Activated naive CD8-positive, alpha-beta T cell treated with anti-CD3 and anti-CD28 coated beads, Interleukin-2, amount 50 U/mL, for 24 hours (primary cell): ENCODE data around the gene TRAF4.
"Not testable (repeated sequence)": the region's sequence is repeated elsewhere in the genome, so short reads cannot be mapped to it uniquely, and the experiment has no call there.

ENCODE experiments used
- ATAC-seq: fragments of 150-1000 bp; cut with Tn5 transposase; one replicate; pipeline ENCODE4 v1.10.0; 2021
- DNase-seq: peaks from one replicate; pipeline ENCODE4 v3.0.0; 2021
- H3K27ac Mint-ChIP-seq: one replicate; pipeline ENCODE4 v1.8.0; 2021; ENCODE audit warnings: mild to moderate bottlenecking, mixed read lengths
- H3K27me3 Mint-ChIP-seq: one replicate; pipeline ENCODE4 v1.8.0; 2021; ENCODE audit warnings: mixed read lengths
- H3K36me3 Mint-ChIP-seq: one replicate; pipeline ENCODE4 v1.8.0; 2021; ENCODE audit warnings: low read depth, mixed read lengths
- H3K4me1 Mint-ChIP-seq: one replicate; pipeline ENCODE4 v1.8.0; 2021; ENCODE audit warnings: mixed read lengths
- H3K4me3 Mint-ChIP-seq: one replicate; pipeline ENCODE4 v1.8.0; 2021; ENCODE audit warnings: mild to moderate bottlenecking, moderate library complexity, mixed read lengths
- H3K9me3 Mint-ChIP-seq: one replicate; pipeline ENCODE4 v1.8.0; 2021; ENCODE audit warnings: mixed read lengths

Gene TRAF4

DNA sequence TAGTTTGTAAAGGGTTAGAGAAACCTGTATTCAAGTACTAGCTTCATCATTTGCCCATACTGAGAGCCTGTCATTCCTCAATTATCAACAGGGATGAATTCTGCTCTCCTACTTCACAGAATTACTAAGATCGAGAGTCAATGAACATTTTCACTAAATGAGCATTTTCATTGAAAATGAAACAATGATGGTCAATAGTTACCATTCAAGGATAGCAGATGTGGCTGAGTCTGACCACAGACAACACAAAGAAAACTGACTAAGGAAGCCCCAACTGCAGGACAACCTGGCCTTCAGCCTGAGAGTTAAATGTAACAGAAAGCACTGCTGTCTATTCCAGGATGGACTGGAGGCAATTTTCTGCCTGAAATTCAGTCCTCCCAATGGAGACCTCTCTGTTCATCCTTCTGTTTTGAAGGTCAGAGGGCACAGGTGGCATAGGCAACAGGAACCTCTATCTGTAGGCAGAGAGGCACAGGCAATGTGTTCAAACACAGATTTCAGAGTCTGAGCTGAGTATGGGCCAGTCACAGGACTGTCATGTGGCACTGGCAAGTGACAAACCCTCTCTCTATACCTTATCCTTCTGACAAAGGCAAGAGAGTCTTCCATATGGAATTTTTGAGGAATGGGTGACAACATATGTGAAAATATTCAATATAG, 19.5 kb downstream of the TRAF4 start:
- H3K27ac Mint-ChIP-seq: peak overlapping the region; percentile 20
- H3K36me3 Mint-ChIP-seq: peaks cover 13% of the 10 kb centered on the region
- H3K4me1 Mint-ChIP-seq: peaks cover 16% of the 10 kb centered on the region
- DNase-seq (no peak), ATAC-seq (peak; percentile 55)
- no peaks in the 10 kb centered on the region for H3K9me3 Mint-ChIP-seq
- H3K4me3 Mint-ChIP-seq: no peak overlapping the region
- no peaks in the 10 kb centered on the region for H3K27me3 Mint-ChIP-seq

DNA sequence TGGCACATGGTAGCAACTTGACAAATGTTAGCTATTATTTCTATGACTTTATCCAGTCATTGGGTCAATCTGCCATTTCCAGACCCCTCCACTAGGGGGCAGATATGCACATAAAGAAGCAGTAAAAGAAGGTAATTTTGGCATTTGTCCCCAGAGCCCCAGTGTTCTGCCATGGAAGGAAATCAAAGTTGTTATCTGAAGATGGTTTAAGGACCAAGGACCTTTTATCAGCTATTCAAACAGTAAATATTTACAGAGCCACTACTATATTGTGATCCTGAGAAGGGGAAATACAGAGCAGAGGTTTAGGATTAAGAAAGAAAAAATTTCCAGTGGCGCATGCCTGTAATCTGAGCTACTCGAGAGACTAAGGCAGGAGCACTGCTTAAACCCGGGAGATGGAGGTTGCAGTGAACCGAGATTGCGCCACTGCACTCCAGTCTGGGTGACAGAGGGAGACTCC, 20.0 kb downstream of the TRAF4 start:
- no peaks in the 10 kb centered on the region for H3K9me3 Mint-ChIP-seq
- ATAC-seq (no peak), DNase-seq (peak; percentile 79)
- H3K27ac Mint-ChIP-seq: peak overlapping the region; percentile 20
- H3K27me3 Mint-ChIP-seq: no peaks in the 10 kb centered on the region
- no peak overlapping the region for H3K4me3 Mint-ChIP-seq
- H3K4me1 Mint-ChIP-seq: peaks cover 16% of the 10 kb centered on the region
- peaks cover 12% of the 10 kb centered on the region for H3K36me3 Mint-ChIP-seq

DNA sequence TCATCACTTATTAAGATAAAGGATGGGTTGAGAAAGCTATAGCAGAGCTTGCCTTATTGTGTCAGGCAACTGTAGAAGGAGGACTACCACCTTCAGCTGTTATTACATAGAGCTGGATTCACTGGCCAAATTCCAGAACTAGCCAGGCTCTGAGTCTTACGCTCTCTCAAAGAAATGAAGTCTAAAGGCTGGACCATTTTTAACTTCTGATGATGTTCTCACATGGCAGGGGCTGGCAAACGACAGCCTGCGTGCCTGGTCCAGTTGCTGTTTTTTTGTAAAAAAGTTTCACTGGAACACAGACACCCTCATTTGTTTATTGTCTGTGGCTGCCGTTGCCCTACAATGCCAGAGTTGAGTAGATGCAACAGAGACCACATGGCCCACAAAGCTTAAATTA, 21.2 kb downstream of the TRAF4 start:
- ATAC-seq (no peak), DNase-seq (no peak)
- Mint-ChIP-seq H3K4me3 (no peak overlapping the region), H3K27ac (no peak overlapping the region), H3K4me1 (peaks cover 16% of the 10 kb centered on the region), H3K27me3 (no peaks in the 10 kb centered on the region), H3K36me3 (peaks cover 10% of the 10 kb centered on the region), H3K9me3 (no peaks in the 10 kb centered on the region)

DNA sequence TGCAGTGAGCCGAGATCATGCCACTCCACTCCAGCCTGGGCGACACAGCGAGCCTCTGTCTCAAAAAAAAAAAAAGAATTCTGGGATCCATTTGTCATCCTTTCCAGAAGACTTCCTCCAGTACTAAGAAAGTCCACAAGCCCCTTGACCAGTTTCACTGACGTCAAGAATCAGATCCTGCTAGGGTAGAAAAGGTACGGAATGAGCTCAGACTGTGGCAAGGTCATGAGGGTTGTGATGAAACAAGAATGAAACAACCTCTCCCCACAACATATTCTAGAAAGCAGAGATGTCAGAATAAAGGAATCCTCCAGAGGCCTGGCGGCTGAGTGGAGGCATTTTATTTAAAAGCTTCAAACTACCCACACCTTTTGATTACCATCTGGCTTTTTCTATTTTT, 29.9 kb downstream of the TRAF4 start:
- peaks cover 3% of the 10 kb centered on the region for H3K36me3 Mint-ChIP-seq
- H3K27ac Mint-ChIP-seq: no peak overlapping the region
- ATAC-seq: no peak
- H3K9me3 Mint-ChIP-seq: no peaks in the 10 kb centered on the region
- H3K4me3 Mint-ChIP-seq: no peak overlapping the region
- DNase-seq: no peak
- H3K4me1 Mint-ChIP-seq: peaks cover 22% of the 10 kb centered on the region
- no peaks in the 10 kb centered on the region for H3K27me3 Mint-ChIP-seq

DNA sequence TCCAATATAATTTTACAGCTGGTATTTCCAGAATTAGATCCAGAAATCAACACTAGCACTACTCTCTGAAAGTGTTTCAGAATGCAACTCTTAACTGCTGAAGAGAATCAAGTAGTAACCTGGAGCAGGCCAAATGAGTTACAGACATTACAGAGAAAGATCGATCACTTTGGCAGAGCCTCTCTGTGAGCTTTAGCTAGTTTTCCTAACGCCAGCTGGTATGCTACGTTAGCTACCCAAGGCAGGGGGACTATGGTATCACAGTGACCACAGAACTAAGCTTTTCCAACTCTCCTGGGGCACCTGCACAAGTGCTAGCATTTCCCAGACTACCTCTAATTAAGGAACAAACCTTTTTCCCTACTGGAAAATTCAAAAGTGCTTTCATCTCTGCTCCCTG, 30.4 kb downstream of the TRAF4 start:
- Mint-ChIP-seq H3K27ac (no peak overlapping the region), H3K9me3 (no peaks in the 10 kb centered on the region), H3K4me1 (peaks cover 27% of the 10 kb centered on the region), H3K36me3 (peaks cover 8% of the 10 kb centered on the region), H3K4me3 (no peak overlapping the region), H3K27me3 (no peaks in the 10 kb centered on the region)
- DNase-seq: no peak
- ATAC-seq: no peak

DNA sequence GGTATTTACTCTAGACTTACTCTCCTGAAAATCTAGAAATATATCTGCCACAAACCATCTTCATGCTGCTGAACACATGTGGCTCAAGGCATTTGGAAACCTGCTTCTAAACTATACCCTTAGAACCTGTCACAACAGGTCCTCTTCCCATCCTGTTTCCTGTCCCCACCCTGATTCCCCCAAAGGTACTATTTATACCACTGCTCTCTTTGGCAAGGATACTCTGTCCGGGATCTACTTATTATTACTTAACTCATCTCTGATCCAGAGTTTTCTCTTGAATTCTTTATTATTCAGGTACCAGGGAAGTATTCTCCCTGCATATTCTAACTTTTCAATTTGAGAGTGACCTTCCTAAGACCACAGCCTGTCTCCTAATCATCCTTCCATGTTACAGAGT, 33.4 kb downstream of the TRAF4 start:
- Mint-ChIP-seq H3K27ac (no peak overlapping the region), H3K27me3 (no peaks in the 10 kb centered on the region), H3K9me3 (no peaks in the 10 kb centered on the region), H3K4me1 (peaks cover 27% of the 10 kb centered on the region), H3K4me3 (no peak overlapping the region), H3K36me3 (peaks cover 15% of the 10 kb centered on the region)
- ATAC-seq (no peak), DNase-seq (no peak)

DNA sequence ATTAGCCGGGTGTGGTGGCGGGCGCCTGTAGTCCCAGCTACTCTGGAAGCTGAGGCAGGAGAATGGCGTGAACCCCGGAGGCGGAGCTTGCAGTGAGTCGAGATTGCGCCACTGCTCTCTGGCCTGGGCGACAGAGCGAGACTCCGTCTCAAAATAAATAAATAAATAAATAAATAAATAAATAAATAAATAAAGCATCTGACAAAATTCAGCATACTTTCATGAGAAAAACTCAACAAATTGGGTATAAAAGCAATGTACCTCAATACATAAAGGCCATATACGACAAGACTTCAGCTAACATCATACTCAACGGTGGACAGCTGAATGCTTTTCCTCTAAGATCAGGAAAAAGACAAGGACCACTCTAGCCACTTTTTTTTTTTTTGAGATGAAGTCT, 35.8 kb downstream of the TRAF4 start:
- H3K27ac Mint-ChIP-seq, H3K27me3 Mint-ChIP-seq, H3K9me3 Mint-ChIP-seq, DNase-seq, ATAC-seq, H3K4me3 Mint-ChIP-seq: not testable (repeated sequence)
- Mint-ChIP-seq H3K4me1 (peaks cover 28% of the 10 kb centered on the region), H3K36me3 (peaks cover 15% of the 10 kb centered on the region)

DNA sequence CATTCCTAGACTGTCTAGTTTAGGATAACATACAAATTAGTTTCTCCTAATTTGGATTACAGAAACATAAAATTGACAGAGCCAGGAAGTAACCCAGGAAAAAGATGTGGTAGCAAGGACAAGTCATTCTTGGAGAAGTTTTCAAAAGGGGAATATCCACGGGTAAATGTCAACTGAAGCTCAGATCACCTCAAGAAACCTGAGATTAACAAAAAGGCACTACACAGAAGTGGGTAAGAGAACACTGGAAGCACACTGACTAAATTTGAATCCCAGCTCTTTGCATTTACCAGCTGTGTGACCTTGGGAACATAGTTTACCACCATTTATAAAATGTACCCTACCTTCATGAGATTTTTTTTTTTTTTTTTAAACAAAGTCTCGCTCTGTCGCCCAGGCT, 39.4 kb downstream of the TRAF4 start:
- Mint-ChIP-seq H3K4me3 (no peak overlapping the region), H3K4me1 (peaks cover 13% of the 10 kb centered on the region), H3K27ac (no peak overlapping the region), H3K9me3 (no peaks in the 10 kb centered on the region), H3K27me3 (no peaks in the 10 kb centered on the region), H3K36me3 (peaks cover 14% of the 10 kb centered on the region)
- ATAC-seq: no peak
- DNase-seq: no peak

DNA sequence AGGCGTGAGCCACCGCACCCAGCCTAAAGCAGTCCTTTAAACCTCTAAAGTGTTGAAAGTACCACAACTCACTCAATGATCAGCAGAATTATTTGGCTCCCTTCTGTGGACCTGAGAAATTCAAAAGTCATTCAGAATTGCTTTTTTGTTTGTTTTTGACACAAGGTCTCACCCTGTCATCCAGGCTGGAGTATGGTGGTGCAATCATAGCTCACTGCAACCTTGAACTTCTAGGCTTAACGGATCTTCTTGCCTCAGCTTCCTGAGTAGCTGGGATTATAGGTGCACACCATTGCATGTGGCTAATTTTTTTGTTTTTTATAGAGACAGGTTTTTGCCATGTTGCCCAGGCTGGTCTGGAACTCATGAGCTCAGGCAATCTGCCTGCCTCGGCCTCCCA, 44.3 kb downstream of the TRAF4 start:
- no peak overlapping the region for H3K4me3 Mint-ChIP-seq
- H3K36me3 Mint-ChIP-seq: peaks cover 5% of the 10 kb centered on the region
- H3K9me3 Mint-ChIP-seq: no peaks in the 10 kb centered on the region
- DNase-seq (no peak), ATAC-seq (no peak)
- H3K27ac Mint-ChIP-seq: peak overlapping the region; percentile 49
- no peaks in the 10 kb centered on the region for H3K27me3 Mint-ChIP-seq
- H3K4me1 Mint-ChIP-seq: peaks cover 15% of the 10 kb centered on the region

DNA sequence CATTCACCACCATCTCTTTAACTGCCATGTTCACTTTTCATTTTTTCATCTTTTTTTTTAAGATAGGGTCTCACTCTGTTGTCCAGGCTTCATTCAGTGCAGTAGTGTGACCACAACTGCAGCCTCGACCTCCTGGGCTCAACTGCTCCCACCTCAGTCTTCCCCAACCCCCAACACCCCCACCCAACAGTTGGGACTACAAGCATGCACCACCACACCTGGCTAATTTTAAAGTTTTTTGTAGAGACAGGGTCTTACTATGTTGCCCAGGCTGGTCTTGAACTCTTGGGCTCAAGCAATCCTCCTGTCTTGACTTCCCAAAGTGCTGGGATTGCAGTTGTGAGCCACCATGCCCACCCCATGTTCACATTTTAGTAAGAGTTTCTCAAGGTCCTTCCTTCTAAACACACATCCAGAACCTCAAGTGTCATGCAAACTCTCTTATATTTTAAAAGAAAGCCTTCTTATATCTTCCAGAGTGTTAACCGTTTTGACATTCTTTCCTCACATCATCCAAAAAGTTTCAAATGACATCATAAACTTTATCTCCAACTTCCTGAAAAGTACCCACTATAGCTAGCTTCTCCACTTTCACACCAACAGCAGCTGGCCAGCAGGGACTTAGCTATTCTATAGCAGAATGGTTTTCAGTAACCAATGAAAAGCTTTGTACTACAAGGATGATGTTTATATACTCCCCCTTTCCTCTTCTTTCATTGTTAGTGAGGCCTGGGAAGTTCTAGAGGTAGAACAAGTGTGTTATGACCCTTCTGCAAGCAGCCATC, 49.3 kb downstream of the TRAF4 start:
- H3K4me3 Mint-ChIP-seq: no peak overlapping the region
- ATAC-seq: no peak
- H3K27ac Mint-ChIP-seq: no peak overlapping the region
- no peaks in the 10 kb centered on the region for H3K9me3 Mint-ChIP-seq
- H3K27me3 Mint-ChIP-seq: no peaks in the 10 kb centered on the region
- peaks cover 19% of the 10 kb centered on the region for H3K4me1 Mint-ChIP-seq
- no peak for DNase-seq
- H3K36me3 Mint-ChIP-seq: peaks cover 5% of the 10 kb centered on the region

DNA sequence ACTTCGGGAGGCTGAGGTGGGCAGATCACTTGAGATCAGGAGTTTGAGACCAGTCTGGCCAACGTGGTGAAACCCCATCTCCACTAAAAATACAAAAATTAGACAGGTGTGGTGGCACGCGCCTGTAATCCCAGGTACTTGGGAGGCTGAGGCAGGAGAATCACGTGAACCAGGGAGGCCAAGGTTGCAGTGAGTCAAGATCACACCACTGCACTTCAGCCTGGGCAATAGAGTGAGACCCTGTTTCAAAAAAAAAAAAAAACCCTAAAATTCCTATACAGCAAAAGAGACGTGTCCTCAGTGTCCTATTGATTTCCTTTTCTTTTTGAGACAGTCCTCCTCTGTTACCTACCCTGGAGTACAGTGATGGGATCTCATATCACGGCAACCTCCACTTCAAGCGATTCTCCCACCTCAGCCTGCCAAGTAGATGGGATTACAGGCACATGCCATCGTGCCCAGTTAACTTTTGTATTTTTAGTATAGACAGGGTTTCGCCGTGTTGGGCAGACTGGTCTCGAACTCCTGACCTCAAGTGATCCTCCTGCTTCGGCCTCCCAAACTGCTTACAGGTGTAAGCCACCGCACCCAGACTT, 51.1 kb downstream of the TRAF4 start:
- not testable (repeated sequence) for H3K4me3 Mint-ChIP-seq, ATAC-seq, H3K9me3 Mint-ChIP-seq, H3K27me3 Mint-ChIP-seq, H3K27ac Mint-ChIP-seq, H3K36me3 Mint-ChIP-seq, DNase-seq
- peaks cover 15% of the 10 kb centered on the region for H3K4me1 Mint-ChIP-seq

DNA sequence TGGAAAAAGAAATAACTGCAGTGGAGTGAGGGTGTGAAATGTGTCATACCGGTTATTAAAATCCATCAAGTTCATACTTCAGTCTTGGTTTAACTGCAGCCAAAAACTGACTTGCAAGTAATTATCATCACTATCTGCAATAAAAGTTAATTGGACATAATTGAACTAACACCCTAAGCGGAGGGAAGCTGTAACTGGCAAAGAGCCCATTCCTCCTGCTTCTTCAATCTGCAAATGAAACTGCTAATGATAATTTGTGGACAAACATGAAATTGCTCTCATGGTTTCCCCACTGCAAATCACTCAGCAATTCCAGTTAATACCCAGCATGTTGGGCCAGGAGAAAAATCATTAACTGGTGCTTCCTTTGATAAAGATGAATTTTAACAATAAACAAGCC, 52.3 kb downstream of the TRAF4 start:
- Mint-ChIP-seq H3K36me3 (no peaks in the 10 kb centered on the region), H3K9me3 (no peaks in the 10 kb centered on the region), H3K27ac (no peak overlapping the region), H3K4me1 (peaks cover 9% of the 10 kb centered on the region), H3K4me3 (no peak overlapping the region), H3K27me3 (no peaks in the 10 kb centered on the region)
- ATAC-seq: no peak
- DNase-seq: no peak
